Heart left ventricle (tissue), 13 donors: ENCODE data around the gene USP25.

Source experiments
- CTCF ChIP-seq, 12 donors: fragments of 200-600 bp; sonication (generic) in 4 of 12; IDR thresholded peaks; one replicate each; pipeline versions ENCODE4 v1.5.0 to v1.8.0; 2018 to 2022; ENCODE audit warnings: antibody characterized with exemption in 12 of 12, mild to moderate bottlenecking in 5 of 12
- POLR2A ChIP-seq, 2 donors: fragments of 450-650 bp; IDR thresholded peaks; one replicate each; pipeline ENCODE4 v1.6.1; 2017; ENCODE audit warnings: antibody characterized with exemption in 2 of 2, mild to moderate bottlenecking in 2 of 2, moderate library complexity in 2 of 2
- donor health status: ischemic (EF 13 %, LVEDD 7.1; RV severe dilation, severe dysfunction).
- donor health status: DM: no; HTN: yes; CAD: no.
- donor health status: DM: no; HTN: no; CAD: no.
- donor health status: ischemic (EF 25% LVEDD 6.9; RV normal size, moderate dysfunction).
- donor health status: ischemic (EF 25% LVEDD 5.7; RV mildly dilated, moderate dysfunction).
- donor health status: ischemic (EF 35%, LVEDD 5.7; RV mildly dilated, moderate dysfunction).
- donor health status: nonischemic (EF 11% LVEDD 7.7; RV severe dilation, severe dysfunction).
- donor health status: DM: yes; HTN: yes; CAD: no.
- donor health status: PGD.
- donor health status: ischemic (EF 29% LVEDD 5.4; RV normal size, mild dysfunction).
- donor health status: nonischemic (EF 23%, LVEDD 6.1; RV moderate dilation, normal function).

- TF ChIP-seq CTCF (IDR thresholded peaks at IDR 0.05): no peak
- TF ChIP-seq POLR2A (IDR thresholded peaks at IDR 0.05): no peak
These were observed 74.6 kb downstream of the USP25 start for GRCh38 chr21:15804247-15805005.
